Uterus (tissue), 4 donors: ENCODE measurements around the gene CFAP61. TPM values are rescaled to one million over a fixed set of nuclear protein-coding genes. Genes with fewer than 3 reads are reported as not detected.

Source experiments
- DNase-seq, 2 donors: peaks; one replicate each; pipeline ENCODE4 v3.0.0-alpha.2; 2019 to 2020
- H3K27ac ChIP-seq, 2 donors: fragments of 200-600 bp; sonication (generic); 1 replicate in 1 of 2; 2 replicates in 1 of 2; pipeline ENCODE4 v1.5.1; 2016 to 2018
- H3K27me3 ChIP-seq, 2 donors: fragments of 200-600 bp; sonication (generic); one replicate each; pipeline ENCODE4 v1.5.1; 2018 to 2019; ENCODE audit warnings: control low read depth in 1 of 2
- H3K36me3 ChIP-seq, 2 donors: fragments of 200-600 bp; sonication (generic); one replicate each; pipeline ENCODE4 v1.5.1; 2019; ENCODE audit warnings: control low read depth in 1 of 2
- H3K4me1 ChIP-seq, 2 donors: fragments of 200-600 bp; sonication (generic); one replicate each; pipeline ENCODE4 v1.5.1; 2018 to 2019; ENCODE audit warnings: control low read depth in 1 of 2
- H3K4me3 ChIP-seq, 2 donors: fragments of 200-600 bp; sonication (generic); 1 replicate in 1 of 2; 2 replicates in 1 of 2; pipeline ENCODE4 v1.5.1; 2018 to 2019; ENCODE audit warnings: mild to moderate bottlenecking in 1 of 2
- H3K9me3 ChIP-seq, 2 donors: fragments of 200-600 bp; sonication (generic); one replicate each; pipeline ENCODE4 v1.5.1; 2019; ENCODE audit warnings: control low read depth in 1 of 2
- CTCF ChIP-seq, 4 experiments: fragments of 200-600 bp in 2 of 4; fragments of 450-650 bp in 2 of 4; sonication (generic) in 2 of 4; IDR thresholded peaks; one replicate each; pipeline ENCODE4 v1.5.1; 2016 to 2019; ENCODE audit warnings: antibody characterized with exemption in 4 of 4, mild to moderate bottlenecking in 2 of 4, moderate library complexity in 1 of 4
- POLR2A ChIP-seq, 2 donors: fragments of 450-650 bp; IDR thresholded peaks; one replicate each; pipeline ENCODE4 v1.6.1; 2016; ENCODE audit warnings: antibody characterized with exemption in 2 of 2, mild to moderate bottlenecking in 1 of 2, moderate library complexity in 1 of 2
- intact Hi-C: fragments of 100-400 bp; cut with DNase I; formaldehyde crosslinking; loops from one replicate; pipeline ENCODE4 v1.15.1; 2023; ENCODE audit warnings: low total_unique reads
- total RNA-seq, 4 donors: library from RNA; depleted of rRNA in 3 of 4; stranded (reverse); fragments of >200 nt in 3 of 4; gene quantifications; one replicate each; pipeline versions ENCODE4 v1.1.0 to v1.2.4, GENCODE V29; 2014 to 2023
- donor health status: DM: yes; HTN: yes; CAD: no.

The CFAP61 gene
- total RNA-seq, 4 donors from 2014 or later, result 3.0 to 8.2 (median 7.5) TPM; not detected in 1

GRCh38 chr20:20225325-20226043, 173.2 kb downstream of the CFAP61 start:
- H3K4me1 ChIP-seq, result no peaks in the 10 kb centered on the region
- intact Hi-C loops, result no loop called here
- H3K9me3 ChIP-seq, result no peaks in the 10 kb centered on the region
- no peak for TF ChIP-seq POLR2A (IDR thresholded peaks at IDR 0.05)
- H3K27me3 ChIP-seq, result no peaks in the 10 kb centered on the region
- H3K4me3 ChIP-seq, result no peak overlapping the region
- no peaks in the 10 kb centered on the region for H3K36me3 ChIP-seq
- H3K27ac ChIP-seq, result no peak overlapping the region
- DNase-seq, result no peak

- H3K4me1 ChIP-seq, result no peaks in the 10 kb centered on the region
- H3K27ac ChIP-seq, result no peak overlapping the region
- no peak for DNase-seq
- no peak overlapping the region for H3K4me3 ChIP-seq
- TF ChIP-seq POLR2A (IDR thresholded peaks at IDR 0.05) (no peak), CTCF (IDR thresholded peaks at IDR 0.05) (no peak)
- H3K27me3 ChIP-seq, result no peaks in the 10 kb centered on the region
- H3K36me3 ChIP-seq, result no peaks in the 10 kb centered on the region
- intact Hi-C loops, result no loop called here
- no peaks in the 10 kb centered on the region for H3K9me3 ChIP-seq
These were observed 174.2 kb downstream of the CFAP61 start for GRCh38 chr20:20226554-20226953.

- Histone ChIP-seq H3K9me3 (no peaks in the 10 kb centered on the region), H3K27ac (no peak overlapping the region), H3K4me3 (no peak overlapping the region), H3K27me3 (no peaks in the 10 kb centered on the region), H3K4me1 (no peaks in the 10 kb centered on the region), H3K36me3 (no peaks in the 10 kb centered on the region)
- TF ChIP-seq POLR2A (IDR thresholded peaks at IDR 0.05), result no peak
- TF ChIP-seq CTCF (IDR thresholded peaks at IDR 0.05), result no peak
- intact Hi-C loops, result no loop called here
- no peak for DNase-seq
These were observed 174.8 kb downstream of the CFAP61 start for GRCh38 chr20:20227013-20227571.

- intact Hi-C loops, result no loop called here
- no peaks in the 10 kb centered on the region for H3K27me3 ChIP-seq
- H3K27ac ChIP-seq, result no peak overlapping the region
- H3K4me3 ChIP-seq, result no peak overlapping the region
- H3K36me3 ChIP-seq, result no peaks in the 10 kb centered on the region
- no peak for DNase-seq
- TF ChIP-seq CTCF (IDR thresholded peaks at IDR 0.05) (no peak), POLR2A (IDR thresholded peaks at IDR 0.05) (no peak)
- no peaks in the 10 kb centered on the region for H3K4me1 ChIP-seq
- no peaks in the 10 kb centered on the region for H3K9me3 ChIP-seq
These were observed 176.0 kb downstream of the CFAP61 start for GRCh38 chr20:20228351-20228750.

GRCh38 chr20:20229595-20229994, 177.3 kb downstream of the CFAP61 start:
- no peak overlapping the region for H3K4me3 ChIP-seq
- no peak for TF ChIP-seq POLR2A (IDR thresholded peaks at IDR 0.05)
- no peak for TF ChIP-seq CTCF (IDR thresholded peaks at IDR 0.05)
- no peaks in the 10 kb centered on the region for H3K4me1 ChIP-seq
- no peak overlapping the region for H3K27ac ChIP-seq
- intact Hi-C loops, result no loop called here
- H3K36me3 ChIP-seq, result no peaks in the 10 kb centered on the region
- no peaks in the 10 kb centered on the region for H3K9me3 ChIP-seq
- H3K27me3 ChIP-seq, result no peaks in the 10 kb centered on the region
- DNase-seq, result no peak
